Suprapubic skin (tissue), 4 donors: ENCODE measurements around the gene PDE5A.
"Not testable (repeated sequence)": the region's sequence is repeated elsewhere in the genome, so short reads cannot be mapped to it uniquely, and the experiment has no call there.

Source experiments
- POLR2A ChIP-seq, 2 donors: fragments of 450-650 bp; IDR thresholded peaks; one replicate each; pipeline ENCODE4 v1.6.1; 2017; ENCODE audit warnings: antibody characterized with exemption in 2 of 2, mild to moderate bottlenecking in 2 of 2, moderate library complexity in 2 of 2
- POLR2AphosphoS5 ChIP-seq, 3 donors: sonication (generic); formaldehyde crosslinking; IDR thresholded peaks; one replicate each; pipeline ENCODE4 v1.6.1; 2017; ENCODE audit warnings: antibody characterized with exemption in 3 of 3
- TF ChIP-seq, protein P1 (sequence below), 2 donors: fragments of 200-600 bp in 1 of 2; fragments of 450-650 bp in 1 of 2; sonication (generic) in 1 of 2; IDR thresholded peaks; one replicate each; pipeline ENCODE4 v1.5.1; 2016 to 2019; ENCODE audit warnings: antibody characterized with exemption in 2 of 2, mild to moderate bottlenecking in 1 of 2, moderate library complexity in 1 of 2

DNA sequence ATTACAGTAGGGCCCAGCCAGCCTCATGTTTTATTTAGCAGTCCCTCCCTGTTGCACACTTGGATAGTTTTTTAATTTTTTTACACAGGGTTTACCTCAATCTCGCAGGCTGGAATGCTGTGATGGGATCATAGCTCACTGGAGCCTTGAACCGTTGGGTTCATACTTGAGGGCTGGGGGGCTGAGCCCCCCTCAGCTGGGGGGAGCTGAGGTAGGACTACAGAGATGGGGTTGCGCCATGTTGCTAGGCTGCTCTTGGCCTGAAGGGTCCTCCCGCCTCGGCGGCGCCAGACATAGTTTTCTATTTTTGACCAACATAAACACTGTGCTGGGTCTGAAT lies 174.5 kb downstream of the PDE5A start:
- TF ChIP-seq, protein P1, sequence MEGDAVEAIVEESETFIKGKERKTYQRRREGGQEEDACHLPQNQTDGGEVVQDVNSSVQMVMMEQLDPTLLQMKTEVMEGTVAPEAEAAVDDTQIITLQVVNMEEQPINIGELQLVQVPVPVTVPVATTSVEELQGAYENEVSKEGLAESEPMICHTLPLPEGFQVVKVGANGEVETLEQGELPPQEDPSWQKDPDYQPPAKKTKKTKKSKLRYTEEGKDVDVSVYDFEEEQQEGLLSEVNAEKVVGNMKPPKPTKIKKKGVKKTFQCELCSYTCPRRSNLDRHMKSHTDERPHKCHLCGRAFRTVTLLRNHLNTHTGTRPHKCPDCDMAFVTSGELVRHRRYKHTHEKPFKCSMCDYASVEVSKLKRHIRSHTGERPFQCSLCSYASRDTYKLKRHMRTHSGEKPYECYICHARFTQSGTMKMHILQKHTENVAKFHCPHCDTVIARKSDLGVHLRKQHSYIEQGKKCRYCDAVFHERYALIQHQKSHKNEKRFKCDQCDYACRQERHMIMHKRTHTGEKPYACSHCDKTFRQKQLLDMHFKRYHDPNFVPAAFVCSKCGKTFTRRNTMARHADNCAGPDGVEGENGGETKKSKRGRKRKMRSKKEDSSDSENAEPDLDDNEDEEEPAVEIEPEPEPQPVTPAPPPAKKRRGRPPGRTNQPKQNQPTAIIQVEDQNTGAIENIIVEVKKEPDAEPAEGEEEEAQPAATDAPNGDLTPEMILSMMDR (IDR thresholded peaks at IDR 0.05): not testable (repeated sequence)
- TF ChIP-seq POLR2A, POLR2AphosphoS5 (IDR thresholded peaks at IDR 0.05): not testable (repeated sequence)
